ENCODE measurements around the gene UBQLN4.

The UBQLN4 gene

DNA sequence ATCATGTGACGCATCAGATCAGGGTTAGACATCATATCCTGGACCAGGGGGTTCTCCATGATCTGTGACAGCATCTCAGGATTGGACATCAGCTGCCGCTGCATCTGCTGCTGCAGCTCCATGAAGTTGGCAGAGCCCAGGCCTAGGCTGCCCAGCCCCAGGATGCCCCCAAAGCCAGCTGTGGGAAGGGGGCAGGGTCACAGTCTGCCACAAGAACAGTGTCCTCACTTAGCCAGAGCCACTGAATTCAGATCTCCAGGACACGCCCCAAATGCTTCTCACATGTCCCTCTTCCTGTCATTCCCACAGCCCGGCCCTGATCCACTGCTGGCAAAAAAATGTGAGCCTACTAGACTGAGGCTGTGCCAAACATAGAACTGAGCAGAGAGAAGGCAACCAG, 3.2 kb downstream of the UBQLN4 start:
- TF ChIP-seq, protein P1, sequence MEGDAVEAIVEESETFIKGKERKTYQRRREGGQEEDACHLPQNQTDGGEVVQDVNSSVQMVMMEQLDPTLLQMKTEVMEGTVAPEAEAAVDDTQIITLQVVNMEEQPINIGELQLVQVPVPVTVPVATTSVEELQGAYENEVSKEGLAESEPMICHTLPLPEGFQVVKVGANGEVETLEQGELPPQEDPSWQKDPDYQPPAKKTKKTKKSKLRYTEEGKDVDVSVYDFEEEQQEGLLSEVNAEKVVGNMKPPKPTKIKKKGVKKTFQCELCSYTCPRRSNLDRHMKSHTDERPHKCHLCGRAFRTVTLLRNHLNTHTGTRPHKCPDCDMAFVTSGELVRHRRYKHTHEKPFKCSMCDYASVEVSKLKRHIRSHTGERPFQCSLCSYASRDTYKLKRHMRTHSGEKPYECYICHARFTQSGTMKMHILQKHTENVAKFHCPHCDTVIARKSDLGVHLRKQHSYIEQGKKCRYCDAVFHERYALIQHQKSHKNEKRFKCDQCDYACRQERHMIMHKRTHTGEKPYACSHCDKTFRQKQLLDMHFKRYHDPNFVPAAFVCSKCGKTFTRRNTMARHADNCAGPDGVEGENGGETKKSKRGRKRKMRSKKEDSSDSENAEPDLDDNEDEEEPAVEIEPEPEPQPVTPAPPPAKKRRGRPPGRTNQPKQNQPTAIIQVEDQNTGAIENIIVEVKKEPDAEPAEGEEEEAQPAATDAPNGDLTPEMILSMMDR (IDR thresholded peaks at IDR 0.05; ENCODE audit: insufficient read depth, low read length, poor library complexity, severe bottlenecking), result no peak
- TF ChIP-seq EZH2phosphoT487 (conservative IDR thresholded peaks at IDR 0.05; ENCODE audit: low read length), result no peak

GRCh38 chr1:156048663-156049258, 4.8 kb downstream of the UBQLN4 start:
- H3F3A ChIP-seq (ENCODE audit: insufficient read depth), result no peaks in the 10 kb centered on the region
- peaks cover 9% of the 10 kb centered on the region for H3K79me2 ChIP-seq (ENCODE audit: insufficient read depth, low read length)

More for the DNA sequence above, 3.2 kb downstream of the UBQLN4 start:
- H3K4me2 ChIP-seq (ENCODE audit: low read depth, low read length, poor library complexity, severe bottlenecking), result no peak overlapping the region
- no peaks in the 10 kb centered on the region for H3K9me2 ChIP-seq (replicated peaks; ENCODE audit: insufficient read depth, low read length)
- H4K20me1 ChIP-seq (ENCODE audit: low read depth, low read length), result no peaks in the 10 kb centered on the region
- peaks cover 11% of the 10 kb centered on the region for H3K79me2 ChIP-seq (ENCODE audit: insufficient read depth, low read length)
- no peak overlapping the region for H3K27ac ChIP-seq (ENCODE audit: low read depth, low read length)
- peaks cover 2% of the 10 kb centered on the region; the same call in 1 of the 2 replicates for H3K36me3 ChIP-seq (ENCODE audit: low read length)
- H3F3A ChIP-seq (ENCODE audit: insufficient read depth), result peaks cover 5% of the 10 kb centered on the region
- H3K27me3 ChIP-seq (ENCODE audit: low read length), result no peaks in the 10 kb centered on the region
- no peak overlapping the region for H3K9ac ChIP-seq (ENCODE audit: low read length)
- H3K4me3 ChIP-seq (ENCODE audit: insufficient read depth, low read length, poor library complexity, severe bottlenecking), result no peak overlapping the region
- no peak overlapping the region for H2AFZ ChIP-seq (ENCODE audit: low read depth, low read length, severe bottlenecking)
- H3K9me3 ChIP-seq (ENCODE audit: insufficient read depth, low read length), result no peaks in the 10 kb centered on the region

DNA sequence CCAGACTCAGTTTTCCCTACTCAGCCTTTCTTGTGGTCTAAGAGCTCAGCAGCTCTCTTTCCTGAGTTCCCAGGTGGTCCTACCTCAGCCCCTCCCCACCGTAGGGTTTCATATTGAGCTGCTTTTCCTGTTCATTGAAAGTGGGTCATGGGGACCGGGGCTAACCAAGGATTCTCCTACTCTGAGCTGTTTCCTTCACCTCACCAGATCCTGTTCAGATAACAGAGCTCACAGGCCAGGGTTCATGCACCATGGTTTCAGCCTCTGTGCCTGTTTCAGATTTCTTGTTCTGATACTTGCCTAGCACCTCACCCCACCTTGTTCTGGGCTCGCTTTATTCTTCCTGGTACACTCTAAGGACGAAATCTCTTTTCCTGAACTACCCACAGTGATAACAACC, 8.5 kb downstream of the UBQLN4 start:
- no peak overlapping the region for H3K27ac ChIP-seq (ENCODE audit: low read depth, low read length)
- H3K79me2 ChIP-seq (ENCODE audit: insufficient read depth, low read length), result no peaks in the 10 kb centered on the region
- H3K36me3 ChIP-seq (ENCODE audit: low read length), result peaks cover 2% of the 10 kb centered on the region; the same call in 1 of the 2 replicates
- no peak overlapping the region for H3K4me3 ChIP-seq (ENCODE audit: insufficient read depth, low read length, poor library complexity, severe bottlenecking)
- no peaks in the 10 kb centered on the region for H3K27me3 ChIP-seq (ENCODE audit: low read length)
- TF ChIP-seq, protein P1 (IDR thresholded peaks at IDR 0.05; ENCODE audit: insufficient read depth, low read length, poor library complexity, severe bottlenecking), result no peak
- TF ChIP-seq EZH2phosphoT487 (conservative IDR thresholded peaks at IDR 0.05; ENCODE audit: low read length), result no peak
- no peaks in the 10 kb centered on the region for H4K20me1 ChIP-seq (ENCODE audit: low read depth, low read length)
- no peak overlapping the region for H2AFZ ChIP-seq (ENCODE audit: low read depth, low read length, severe bottlenecking)
- H3K9me2 ChIP-seq (replicated peaks; ENCODE audit: insufficient read depth, low read length), result no peaks in the 10 kb centered on the region
- H3K4me2 ChIP-seq (ENCODE audit: low read depth, low read length, poor library complexity, severe bottlenecking), result no peak overlapping the region
- no peaks in the 10 kb centered on the region for H3F3A ChIP-seq (ENCODE audit: insufficient read depth)
- H3K9ac ChIP-seq (ENCODE audit: low read length), result no peak overlapping the region
- no peaks in the 10 kb centered on the region for H3K9me3 ChIP-seq (ENCODE audit: insufficient read depth, low read length)

More at GRCh38 chr1:156048663-156049258, 4.8 kb downstream of the UBQLN4 start:
- H3K4me2 ChIP-seq (ENCODE audit: low read depth, low read length, poor library complexity, severe bottlenecking), result no peak overlapping the region
- H3K27me3 ChIP-seq (ENCODE audit: low read length), result no peaks in the 10 kb centered on the region
- H3K27ac ChIP-seq (ENCODE audit: low read depth, low read length), result no peak overlapping the region
- H3K4me3 ChIP-seq (ENCODE audit: insufficient read depth, low read length, poor library complexity, severe bottlenecking), result no peak overlapping the region
- TF ChIP-seq, protein P1 (IDR thresholded peaks at IDR 0.05; ENCODE audit: insufficient read depth, low read length, poor library complexity, severe bottlenecking), result no peak
- H3K36me3 ChIP-seq (ENCODE audit: low read length), result peaks cover 2% of the 10 kb centered on the region; the same call in 1 of the 2 replicates
- no peaks in the 10 kb centered on the region for H4K20me1 ChIP-seq (ENCODE audit: low read depth, low read length)
- H3K9ac ChIP-seq (ENCODE audit: low read length), result no peak overlapping the region
- H3K9me3 ChIP-seq (ENCODE audit: insufficient read depth, low read length), result no peaks in the 10 kb centered on the region
- no peak overlapping the region for H2AFZ ChIP-seq (ENCODE audit: low read depth, low read length, severe bottlenecking)
- H3K9me2 ChIP-seq (replicated peaks; ENCODE audit: insufficient read depth, low read length), result no peaks in the 10 kb centered on the region
